GM21737 (cell line): ENCODE measurements around the gene SEC14L3.

Experiments used
- ATAC-seq: cut with Tn5 transposase; IDR thresholded peaks from one replicate; pipeline ENCODE4 v1.9.1; 2021; ENCODE audit warnings: mild to moderate bottlenecking, moderate library complexity; ENCODE audit not compliant: unreplicated experiment

Gene SEC14L3

GRCh38 chr22:30445438-30446145, 26.2 kb downstream of the SEC14L3 start:
- ATAC-seq = no peak

- ATAC-seq = no peak
Measured at GRCh38 chr22:30444632-30445437, 27.0 kb downstream of the SEC14L3 start.

GRCh38 chr22:30441088-30441487, 30.7 kb downstream of the SEC14L3 start:
- no peak for ATAC-seq

- no peak for ATAC-seq
Measured at GRCh38 chr22:30439836-30440235, 32.0 kb downstream of the SEC14L3 start.

- ATAC-seq = no peak
Measured at GRCh38 chr22:30439226-30439625, 32.6 kb downstream of the SEC14L3 start.

- no peak for ATAC-seq
Measured at GRCh38 chr22:30438559-30438958, 33.3 kb downstream of the SEC14L3 start.

- ATAC-seq = no peak
Measured at GRCh38 chr22:30436196-30436595, 35.6 kb downstream of the SEC14L3 start.

GRCh38 chr22:30435674-30436126, 36.1 kb downstream of the SEC14L3 start:
- no peak for ATAC-seq

- no peak for ATAC-seq
Measured at GRCh38 chr22:30434843-30435242, 37.0 kb downstream of the SEC14L3 start.

GRCh38 chr22:30433773-30434172, 38.0 kb downstream of the SEC14L3 start:
- no peak for ATAC-seq

- no peak for ATAC-seq
Measured at GRCh38 chr22:30433227-30433626, 38.6 kb downstream of the SEC14L3 start.

- no peak for ATAC-seq
Measured at GRCh38 chr22:30432520-30432919, 39.3 kb downstream of the SEC14L3 start.

GRCh38 chr22:30432096-30432495, 39.7 kb downstream of the SEC14L3 start:
- ATAC-seq = no peak

- no peak for ATAC-seq
Measured at GRCh38 chr22:30430933-30431332, 40.9 kb downstream of the SEC14L3 start.

- no peak for ATAC-seq
Measured at GRCh38 chr22:30429887-30430286, 41.9 kb downstream of the SEC14L3 start.

- ATAC-seq = no peak
Measured at GRCh38 chr22:30427871-30428270, 43.9 kb downstream of the SEC14L3 start.

- ATAC-seq = no peak
Measured at GRCh38 chr22:30426388-30427353, 45.1 kb downstream of the SEC14L3 start.

- no peak for ATAC-seq
Measured at GRCh38 chr22:30425616-30426387, 46.0 kb downstream of the SEC14L3 start, which contains the start of gene MTFP1. MTFP1 (plus strand) TSS chr22:30425768; CDS start chr22:30425880, 112 bp downstream.

GRCh38 chr22:30425327-30425615, 46.5 kb downstream of the SEC14L3 start:
- no peak for ATAC-seq
